Mucosa of descending colon (tissue), 3 donors: ENCODE data around the gene ICOSLG. TPM values are rescaled to one million over a fixed set of nuclear protein-coding genes. Genes with fewer than 3 reads are reported as not detected.
"Not testable (repeated sequence)": the region's sequence is repeated elsewhere in the genome, so short reads cannot be mapped to it uniquely, and the experiment has no call there.

Experiments used
- ATAC-seq: fragments of 200-7000 bp; cut with Tn5 transposase; one replicate; pipeline ENCODE4 v1.9.1; 2020; ENCODE audit warnings: mild to moderate bottlenecking, moderate library complexity
- DNase-seq, 3 donors: peaks; one replicate each; pipeline ENCODE4 v3.0.0-alpha.2; 2020
- H3K36me3 ChIP-seq: fragments of 200-600 bp; one replicate; pipeline ENCODE4 v1.8.0; 2021; ENCODE audit warnings: low read depth, mild to moderate bottlenecking
- H3K4me1 ChIP-seq: fragments of 200-600 bp; one replicate; pipeline ENCODE4 v1.8.0; 2021; ENCODE audit warnings: low read depth, mild to moderate bottlenecking
- H3K4me3 ChIP-seq: fragments of 200-600 bp; one replicate; pipeline ENCODE4 v1.8.0; 2021; ENCODE audit warnings: mild to moderate bottlenecking
- H3K9me3 ChIP-seq: fragments of 200-600 bp; one replicate; pipeline ENCODE4 v1.8.0; 2021; ENCODE audit warnings: mild to moderate bottlenecking
- intact Hi-C, 2 donors: fragments of 100-400 bp; cut with DNase I in 1 of 2; cut with micrococcal nuclease in 1 of 2; formaldehyde crosslinking; loops; one replicate each; pipeline versions ENCODE4 v1.11.0 to v1.11.1; 2022; cut with DNase I, micrococcal nuclease
- long read RNA-seq, 2 donors: library from polyadenylated mRNA; unstranded; transcript quantifications; one replicate each; pipeline ENCODE4 v2.0.0, GENCODE V29; 2019 to 2021
- total RNA-seq, 3 donors: library from RNA; stranded (reverse); fragmentation: NEBNext Ultra II Directional in 2 of 3; extraction: Animal tissue kit (Norgen Biotek cat#: 25700) in 2 of 3; gene quantifications; one replicate each; pipeline versions ENCODE4 v1.2.1 to v1.2.4, GENCODE V29; 2021 to 2023
- TF ChIP-seq, protein P1 (sequence below): fragments of 200-600 bp; IDR thresholded peaks from one replicate; pipeline ENCODE4 v1.8.0; 2022; ENCODE audit warnings: antibody characterized with exemption, mild to moderate bottlenecking
- donor health status: DM: no; HTN: no; CAD: no; lungs with moderate emphysema.
- donor health status: DM: no; HTN: no; CAD: no.
- donor health status: DM: no; HTN: yes; CAD: no.

The ICOSLG gene, protein sequence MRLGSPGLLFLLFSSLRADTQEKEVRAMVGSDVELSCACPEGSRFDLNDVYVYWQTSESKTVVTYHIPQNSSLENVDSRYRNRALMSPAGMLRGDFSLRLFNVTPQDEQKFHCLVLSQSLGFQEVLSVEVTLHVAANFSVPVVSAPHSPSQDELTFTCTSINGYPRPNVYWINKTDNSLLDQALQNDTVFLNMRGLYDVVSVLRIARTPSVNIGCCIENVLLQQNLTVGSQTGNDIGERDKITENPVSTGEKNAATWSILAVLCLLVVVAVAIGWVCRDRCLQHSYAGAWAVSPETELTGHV
- 1 to 10 TPM; 3.0 to 8.5 (median 6.0) TPM for total RNA-seq
- long read RNA-seq, donor 1, partial matches to known transcripts = 1 of 1 reads
- long read RNA-seq, donor 1, other reads (novel, unspliced or antisense) = 0 of 1 reads
- long read RNA-seq, donor 2 = 0 reads

DNA sequence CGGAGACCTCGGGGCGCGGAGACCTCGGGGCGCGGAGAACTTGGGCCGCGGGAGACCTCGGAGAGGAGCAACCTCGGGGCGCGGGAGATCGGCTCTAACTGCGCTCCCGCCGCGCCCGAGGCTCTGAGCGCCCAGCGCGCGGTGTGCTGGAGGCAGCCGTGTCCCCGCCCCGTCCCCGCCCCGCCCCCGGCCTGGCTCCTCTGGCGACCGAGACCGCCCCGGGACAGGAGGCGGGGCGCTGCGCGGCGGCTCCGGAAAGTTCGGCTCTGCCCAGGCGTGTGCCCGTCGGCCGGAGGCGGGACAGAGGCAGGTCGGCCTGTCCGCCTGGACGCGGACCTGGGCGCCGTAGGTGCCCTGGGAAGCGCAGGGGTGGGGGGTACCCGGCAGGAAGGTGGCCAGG, at the start of gene ICOSLG:
Gene ICOSLG, minus strand, starts transcription at position 102 of the 400 bp plus-strand sequence. CDS start 126 bp downstream, outside the sequence.
- DNase-seq, H3K4me1 ChIP-seq, H3K4me3 ChIP-seq, H3K9me3 ChIP-seq, intact Hi-C loops, H3K36me3 ChIP-seq: not testable (repeated sequence)
- ATAC-seq = peak; percentile 74

DNA sequence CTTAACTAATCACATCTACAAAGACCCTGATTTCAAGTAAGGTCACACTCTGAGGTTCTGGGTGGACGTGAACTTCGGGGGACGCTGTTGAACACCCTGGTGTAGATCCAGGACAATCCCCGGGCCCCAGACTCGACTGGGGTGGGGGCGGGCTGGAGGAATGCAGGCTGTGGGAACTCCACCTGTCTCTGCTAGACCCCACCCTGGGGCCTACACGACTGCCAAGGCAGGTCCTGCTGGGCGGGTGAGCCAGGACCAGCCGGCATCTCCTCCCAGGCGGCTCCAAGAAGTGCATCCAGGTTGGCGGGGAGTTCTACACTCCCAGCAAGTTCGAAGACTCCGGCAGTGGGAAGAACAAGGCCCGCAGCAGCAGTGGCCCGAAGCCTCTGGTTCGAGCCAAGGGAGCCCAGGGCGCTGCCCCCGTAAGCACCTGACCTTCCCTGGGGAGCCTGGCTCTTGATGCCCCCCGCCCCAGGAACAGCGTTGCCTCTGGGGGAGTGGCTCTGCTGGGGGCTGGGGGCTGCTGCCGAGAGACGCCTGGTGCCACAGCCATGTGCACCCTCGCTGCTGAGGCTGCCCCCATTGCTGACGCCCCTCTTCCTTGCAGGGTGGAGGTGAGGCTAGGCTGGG, 48.8 kb upstream of the ICOSLG start:
- TF ChIP-seq, protein P1, sequence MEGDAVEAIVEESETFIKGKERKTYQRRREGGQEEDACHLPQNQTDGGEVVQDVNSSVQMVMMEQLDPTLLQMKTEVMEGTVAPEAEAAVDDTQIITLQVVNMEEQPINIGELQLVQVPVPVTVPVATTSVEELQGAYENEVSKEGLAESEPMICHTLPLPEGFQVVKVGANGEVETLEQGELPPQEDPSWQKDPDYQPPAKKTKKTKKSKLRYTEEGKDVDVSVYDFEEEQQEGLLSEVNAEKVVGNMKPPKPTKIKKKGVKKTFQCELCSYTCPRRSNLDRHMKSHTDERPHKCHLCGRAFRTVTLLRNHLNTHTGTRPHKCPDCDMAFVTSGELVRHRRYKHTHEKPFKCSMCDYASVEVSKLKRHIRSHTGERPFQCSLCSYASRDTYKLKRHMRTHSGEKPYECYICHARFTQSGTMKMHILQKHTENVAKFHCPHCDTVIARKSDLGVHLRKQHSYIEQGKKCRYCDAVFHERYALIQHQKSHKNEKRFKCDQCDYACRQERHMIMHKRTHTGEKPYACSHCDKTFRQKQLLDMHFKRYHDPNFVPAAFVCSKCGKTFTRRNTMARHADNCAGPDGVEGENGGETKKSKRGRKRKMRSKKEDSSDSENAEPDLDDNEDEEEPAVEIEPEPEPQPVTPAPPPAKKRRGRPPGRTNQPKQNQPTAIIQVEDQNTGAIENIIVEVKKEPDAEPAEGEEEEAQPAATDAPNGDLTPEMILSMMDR = no peak
- Histone ChIP-seq H3K4me1 (no peaks in the 10 kb centered on the region), H3K4me3 (no peak overlapping the region), H3K9me3 (no peaks in the 10 kb centered on the region), H3K36me3 (no peaks in the 10 kb centered on the region)
- intact Hi-C loops = no loop called here
- no peak for ATAC-seq
- DNase-seq = peak in 1 of 3 donors; percentile 38

DNA sequence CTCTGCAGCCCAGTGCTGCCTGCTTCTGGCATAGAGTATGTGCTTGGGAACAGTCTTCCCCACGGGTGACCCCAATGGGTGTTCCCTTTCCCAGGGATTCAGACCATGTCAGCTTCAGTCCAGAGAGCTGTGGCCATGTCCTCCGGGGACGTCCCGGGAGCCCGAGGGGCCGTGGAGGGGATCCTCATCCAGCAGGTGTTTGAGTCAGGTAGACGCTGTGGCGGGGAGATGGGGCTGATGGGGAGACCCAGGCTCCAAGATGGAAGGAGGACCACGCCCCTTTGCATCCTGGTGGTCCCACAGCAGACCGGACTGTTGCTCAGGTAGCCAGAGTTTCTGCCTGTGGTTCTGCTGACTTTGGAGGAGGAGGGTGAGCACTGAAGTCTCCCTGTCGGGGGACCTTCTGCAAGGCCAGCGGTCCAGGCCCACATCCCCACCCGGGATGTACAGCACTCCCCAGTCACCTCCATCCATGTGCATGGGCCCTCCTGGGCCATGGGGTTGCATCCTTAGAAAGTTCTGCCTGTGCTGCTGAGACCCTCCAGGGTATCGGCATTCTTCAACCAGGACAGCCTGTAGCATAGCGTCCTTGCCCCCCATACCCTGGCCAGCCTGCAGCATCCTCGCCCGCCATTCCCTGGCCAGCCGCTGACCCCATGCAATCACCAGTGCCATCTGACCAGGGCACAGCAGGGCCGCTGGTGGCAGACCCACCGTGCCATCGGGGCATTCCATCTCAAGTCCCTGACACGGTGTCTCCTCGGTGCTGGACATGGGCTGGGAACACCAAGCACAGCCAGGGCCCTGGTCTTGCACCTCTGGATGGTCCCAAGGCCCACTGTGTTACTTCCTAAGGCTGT, 47.7 kb upstream of the ICOSLG start:
- Histone ChIP-seq H3K36me3 (no peaks in the 10 kb centered on the region), H3K4me1 (no peaks in the 10 kb centered on the region), H3K9me3 (no peaks in the 10 kb centered on the region), H3K4me3 (no peak overlapping the region)
- TF ChIP-seq, protein P1 = no peak
- intact Hi-C loops = no loop called here
- DNase-seq = peak in 1 of 3 donors; percentile 46
- no peak for ATAC-seq

DNA sequence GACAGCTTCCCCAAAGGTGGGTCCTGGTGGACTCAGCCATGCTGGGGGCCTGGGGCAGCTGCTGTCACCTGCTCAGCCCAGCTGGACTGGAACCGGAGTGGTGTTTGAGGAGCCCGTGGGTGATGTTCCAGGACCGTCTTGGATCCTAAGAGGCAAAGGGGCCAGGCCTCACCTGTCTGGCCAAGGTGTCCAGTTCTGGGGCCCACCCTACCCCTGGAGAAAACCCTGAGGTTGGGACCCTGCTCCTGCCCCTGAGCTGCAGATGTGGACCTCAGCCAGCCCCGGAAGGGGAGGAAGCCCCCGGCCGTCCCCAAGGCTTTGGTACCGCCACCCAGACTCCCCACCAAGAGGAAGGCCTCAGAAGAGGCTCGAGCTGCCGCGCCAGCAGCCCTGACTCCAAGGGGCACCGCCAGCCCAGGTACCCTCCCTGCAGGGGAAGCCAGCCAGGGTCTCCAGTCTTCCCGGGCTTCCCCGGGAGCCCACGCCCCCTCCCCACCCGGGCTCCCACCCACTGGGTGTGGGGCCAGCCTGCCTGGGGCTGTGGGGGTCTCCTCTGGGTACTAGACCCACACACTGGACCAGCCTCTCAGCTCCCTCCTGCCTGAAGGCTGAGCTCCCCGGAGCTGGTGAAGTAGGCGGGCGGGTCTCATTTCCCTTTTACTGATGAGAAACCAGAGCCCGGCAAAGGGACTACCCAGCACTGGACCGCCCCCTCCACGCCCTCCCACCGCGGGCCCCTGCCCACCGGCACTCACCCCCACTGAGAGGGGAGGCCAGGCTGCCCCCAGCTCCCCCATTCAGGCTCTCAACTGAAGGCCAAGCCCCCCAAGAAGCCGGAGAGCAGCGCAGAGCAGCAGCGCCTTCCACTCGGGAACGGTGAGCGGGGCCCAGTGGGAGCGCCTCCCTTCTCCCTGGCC, 46.2 kb upstream of the ICOSLG start:
- H3K4me3 ChIP-seq = no peak overlapping the region
- TF ChIP-seq, protein P1 = no peak
- H3K36me3 ChIP-seq = no peaks in the 10 kb centered on the region
- ATAC-seq (no peak), DNase-seq (peak in 2 of 3 donors; percentile 27 to 49)
- intact Hi-C loops = no loop called here
- no peaks in the 10 kb centered on the region for H3K4me1 ChIP-seq
- no peaks in the 10 kb centered on the region for H3K9me3 ChIP-seq

DNA sequence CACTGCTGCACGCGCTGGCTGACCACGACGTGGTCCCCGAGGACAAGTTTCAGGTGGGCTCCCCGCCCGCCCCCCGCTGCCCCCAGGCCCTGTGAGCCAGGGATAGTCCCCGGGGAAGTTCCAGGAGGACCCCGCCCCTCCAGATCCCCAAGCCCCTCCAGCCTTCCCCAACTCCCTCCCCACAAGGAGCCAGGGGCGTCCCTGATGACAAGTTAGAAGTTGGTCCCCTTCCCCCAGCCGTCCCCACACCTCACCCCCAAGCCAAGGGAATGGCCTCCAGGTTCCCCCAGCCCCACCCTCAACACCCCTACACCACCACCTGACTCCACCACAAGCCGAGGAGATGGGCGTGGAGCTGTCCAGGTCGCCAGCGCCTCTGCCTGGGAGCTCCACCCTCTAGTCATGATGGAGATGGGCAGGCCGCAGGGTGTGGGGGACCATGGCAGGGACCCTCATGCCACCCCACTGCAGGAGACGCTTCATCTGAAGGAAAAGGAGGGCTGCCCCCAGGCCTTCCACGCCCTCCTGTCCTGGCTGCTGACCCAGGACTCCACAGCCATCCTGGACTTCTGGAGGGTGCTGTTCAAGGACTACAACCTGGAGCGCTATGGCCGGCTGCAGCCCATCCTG, 45.5 kb upstream of the ICOSLG start:
- Histone ChIP-seq H3K4me3 (no peak overlapping the region), H3K36me3 (no peaks in the 10 kb centered on the region), H3K9me3 (no peaks in the 10 kb centered on the region), H3K4me1 (no peaks in the 10 kb centered on the region)
- TF ChIP-seq, protein P1 = no peak
- DNase-seq = peak in 1 of 3 donors; percentile 41
- intact Hi-C loops = no loop called here
- ATAC-seq = no peak
